Mesendoderm (in vitro differentiated cells): Measurements from ENCODE around the gene PEX26.
"Not testable (repeated sequence)": the region's sequence is repeated elsewhere in the genome, so short reads cannot be mapped to it uniquely, and the experiment has no call there.

Experiments
- DNase-seq: peaks from one replicate; pipeline ENCODE4 v3.0.0; 2013
- H2AK5ac ChIP-seq: 2 replicates; pipeline ENCODE4 v1.6.1; 2013; ENCODE audit warnings: low read length, inconsistent platforms
- H2BK120ac ChIP-seq: 2 replicates; pipeline ENCODE4 v1.6.1; 2013; ENCODE audit warnings: low read depth, mild to moderate bottlenecking, low read length, moderate library complexity, mixed read lengths
- H2BK15ac ChIP-seq: replicated peaks from 2 replicates; pipeline ENCODE4 v1.6.1; 2013; ENCODE audit warnings: low read depth, mild to moderate bottlenecking, moderate library complexity
- H2BK5ac ChIP-seq: 2 replicates; pipeline ENCODE4 v1.6.1; 2013; ENCODE audit warnings: low read length, inconsistent platforms
- H3K18ac ChIP-seq: 2 replicates; pipeline ENCODE4 v1.6.1; 2013; ENCODE audit warnings: mild to moderate bottlenecking, low read length, mixed read lengths
- H3K23ac ChIP-seq: one replicate; pipeline ENCODE4 v1.6.1; 2013; ENCODE audit warnings: low read length
- H3K27ac ChIP-seq: 2 replicates; pipeline ENCODE4 v1.5.1; 2013; ENCODE audit warnings: low read depth, mild to moderate bottlenecking, inconsistent platforms, low read length, moderate library complexity
- H3K27me3 ChIP-seq: 2 replicates; pipeline ENCODE4 v1.6.1; 2013; ENCODE audit warnings: low read length, control low read depth, mild to moderate bottlenecking, inconsistent platforms; ENCODE audit not compliant: insufficient read depth, poor library complexity
- H3K36me3 ChIP-seq: 2 replicates; pipeline ENCODE4 v1.6.1; 2013; ENCODE audit warnings: low read length, inconsistent platforms; ENCODE audit not compliant: control insufficient read depth, insufficient read depth
- H3K4ac ChIP-seq: one replicate; pipeline ENCODE4 v1.6.1; 2013; ENCODE audit warnings: low read depth, mild to moderate bottlenecking, low read length, moderate library complexity
- H3K4me1 ChIP-seq: 2 replicates; pipeline ENCODE4 v1.6.1; 2013; ENCODE audit warnings: low read depth, low read length, inconsistent platforms; ENCODE audit not compliant: control insufficient read depth
- H3K4me2 ChIP-seq: 2 replicates; pipeline ENCODE4 v1.6.1; 2013; ENCODE audit warnings: low read length
- H3K4me3 ChIP-seq: 2 replicates; pipeline ENCODE4 v1.5.1; 2013; ENCODE audit warnings: mild to moderate bottlenecking, low read length
- H3K56ac ChIP-seq: one replicate; pipeline ENCODE4 v1.6.1; 2013; ENCODE audit warnings: low read length
- H3K79me1 ChIP-seq: 2 replicates; pipeline ENCODE4 v1.6.1; 2013; ENCODE audit warnings: low read length, inconsistent platforms
- H3K79me2 ChIP-seq: 2 replicates; pipeline ENCODE4 v1.6.1; 2013; ENCODE audit warnings: mild to moderate bottlenecking, low read length; ENCODE audit not compliant: control insufficient read depth, insufficient read depth
- H3K9ac ChIP-seq: 2 replicates; pipeline ENCODE4 v1.6.1; 2013; ENCODE audit warnings: low read length, inconsistent platforms
- H4K5ac ChIP-seq: one replicate; pipeline ENCODE4 v1.6.1; 2013; ENCODE audit warnings: low read length
- H4K8ac ChIP-seq: one replicate; pipeline ENCODE4 v1.6.1; 2013; ENCODE audit warnings: low read depth, mild to moderate bottlenecking, control low read depth, low read length, moderate library complexity
- WGBS: extraction: QIAGEN DNeasy Blood & Tissue Kit; methylation state at CpG from one replicate; pipeline ENCODE4 v1.1.7; 2013; ENCODE audit warnings: low lambda C conversion rate, missing lambda C conversion rate; ENCODE audit not compliant: insufficient coverage; ENCODE audit errors: extremely low coverage; 5-methylcytosine and 5-hydroxymethylcytosine counted together

The PEX26 gene

DNA sequence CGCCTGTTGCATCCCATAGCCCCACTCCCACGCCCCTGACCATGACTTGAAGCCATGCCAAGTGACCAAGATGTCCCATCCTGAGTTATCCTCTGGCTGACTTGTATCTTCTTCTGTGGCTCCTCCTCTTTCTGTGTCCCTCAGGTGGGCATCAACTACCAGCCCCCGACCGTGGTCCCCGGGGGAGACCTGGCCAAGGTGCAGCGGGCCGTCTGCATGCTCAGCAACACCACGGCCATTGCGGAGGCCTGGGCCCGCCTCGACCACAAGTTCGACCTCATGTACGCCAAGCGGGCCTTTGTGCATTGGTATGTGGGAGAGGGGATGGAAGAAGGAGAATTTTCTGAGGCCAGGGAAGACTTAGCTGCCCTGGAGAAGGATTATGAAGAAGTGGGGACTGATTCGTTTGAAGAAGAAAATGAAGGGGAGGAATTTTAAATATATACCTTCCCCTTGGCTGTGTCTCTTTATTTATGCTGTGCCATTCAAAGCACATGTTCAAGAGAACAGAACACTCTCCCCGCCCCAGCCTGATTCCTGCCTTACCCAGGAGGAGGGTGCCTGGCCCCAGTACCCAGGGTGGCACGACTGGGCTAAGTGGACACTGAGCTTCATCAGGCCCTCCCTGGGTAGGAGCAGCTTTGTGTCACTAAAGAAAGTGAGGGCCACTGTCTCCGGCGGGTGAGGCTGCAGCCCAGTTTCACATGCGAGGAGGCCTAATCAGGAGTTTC lies 53.1 kb downstream of the PEX26 start:
- Histone ChIP-seq H3K4ac (no peak overlapping the region), H3K79me2 (no peaks in the 10 kb centered on the region), H3K9ac (no peak overlapping the region), H3K18ac (no peak overlapping the region), H3K27me3 (no peaks in the 10 kb centered on the region), H3K4me3 (no peak overlapping the region), H3K27ac (no peak overlapping the region), H3K4me1 (no peaks in the 10 kb centered on the region), H3K4me2 (no peak overlapping the region), H3K56ac (no peak overlapping the region), H4K5ac (no peak overlapping the region), H4K8ac (no peak overlapping the region), H2BK120ac (no peak overlapping the region), H2BK15ac (no peak overlapping the region), H3K36me3 (no peaks in the 10 kb centered on the region), H2AK5ac (no peak overlapping the region), H2BK5ac (no peak overlapping the region), H3K23ac (no peak overlapping the region), H3K79me1 (no peaks in the 10 kb centered on the region)
- no peak for DNase-seq
- WGBS, result no CpG with 5 or more reads among the region's 20 CpGs

DNA sequence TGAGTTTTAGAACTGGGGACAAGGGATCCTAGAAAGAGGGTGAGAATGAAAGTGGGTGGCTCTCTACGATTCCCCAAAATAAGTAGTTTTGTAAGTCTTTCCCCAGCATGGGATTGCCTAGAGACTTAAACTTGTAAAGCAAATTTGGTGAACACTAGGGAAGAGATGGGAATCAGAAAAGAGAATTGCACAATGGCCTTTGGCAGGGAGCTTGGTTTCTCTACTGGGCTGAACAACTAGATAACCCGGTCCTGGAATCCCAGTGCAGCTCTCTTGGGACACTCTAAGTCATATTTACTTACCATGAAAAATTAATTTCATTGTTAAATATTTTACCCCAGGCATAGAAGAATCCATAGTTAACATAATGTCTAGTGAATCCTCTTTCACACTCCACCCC lies 55.7 kb downstream of the PEX26 start:
- Histone ChIP-seq H3K56ac (no peak overlapping the region), H3K27ac (no peak overlapping the region), H3K4me1 (no peaks in the 10 kb centered on the region), H3K27me3 (no peaks in the 10 kb centered on the region), H3K79me1 (no peaks in the 10 kb centered on the region), H4K8ac (no peak overlapping the region), H2BK120ac (no peak overlapping the region), H4K5ac (no peak overlapping the region), H3K79me2 (no peaks in the 10 kb centered on the region), H3K4ac (no peak overlapping the region), H3K36me3 (no peaks in the 10 kb centered on the region), H3K4me3 (no peak overlapping the region), H3K4me2 (no peak overlapping the region), H3K23ac (no peak overlapping the region), H3K9ac (no peak overlapping the region), H2BK5ac (no peak overlapping the region), H2BK15ac (no peak overlapping the region), H2AK5ac (no peak overlapping the region), H3K18ac (no peak overlapping the region)
- DNase-seq, result no peak
- no CpG with 5 or more reads among the region's 2 CpGs for WGBS

DNA sequence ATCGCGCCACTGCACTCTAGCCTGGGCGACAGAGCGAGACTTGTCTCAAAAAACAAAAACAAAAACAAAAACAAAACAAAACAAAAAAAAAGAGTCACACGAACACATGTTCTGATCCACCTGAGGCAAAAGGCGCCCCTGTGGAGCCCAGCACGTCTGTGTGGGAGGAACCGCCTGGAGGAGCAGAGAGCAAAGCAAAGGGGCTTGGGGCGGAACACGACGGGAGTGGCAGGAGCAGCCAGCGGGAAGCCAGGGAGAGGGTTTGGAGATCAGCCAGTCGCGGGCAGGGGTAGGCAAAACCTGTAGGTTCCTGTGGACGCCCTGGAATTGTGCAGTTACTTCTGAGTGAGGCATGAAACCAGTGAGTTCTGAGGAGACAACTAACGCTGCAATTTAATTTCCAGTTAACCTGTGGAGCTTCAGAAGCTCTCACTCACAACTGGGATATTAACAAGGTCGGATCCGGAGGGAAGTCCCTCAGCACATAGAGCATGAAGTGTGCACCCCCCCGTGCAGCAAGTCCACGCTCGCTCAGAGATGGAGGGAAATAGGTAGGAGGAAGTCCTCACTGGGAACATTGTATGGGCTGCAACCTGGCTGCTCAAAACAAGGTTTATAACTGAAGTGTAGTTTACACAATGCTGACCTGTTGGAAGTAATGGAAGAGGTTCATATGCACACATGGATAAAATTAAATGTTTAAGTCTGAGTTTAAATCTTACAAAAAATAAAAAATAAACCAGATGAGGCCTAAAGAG lies 59.0 kb downstream of the PEX26 start:
- H2BK15ac ChIP-seq, result no peak overlapping the region
- WGBS, result no CpG with 5 or more reads among the region's 21 CpGs

GRCh38 chr22:18141004-18141403 lies 63.2 kb downstream of the PEX26 start:
- not testable (repeated sequence) for H3K9ac ChIP-seq, H3K23ac ChIP-seq, H2BK15ac ChIP-seq, H3K36me3 ChIP-seq, H2BK120ac ChIP-seq, H2BK5ac ChIP-seq, H3K4me1 ChIP-seq, H3K27me3 ChIP-seq, H3K18ac ChIP-seq, H4K8ac ChIP-seq, H3K79me2 ChIP-seq, H3K4me2 ChIP-seq, DNase-seq, H4K5ac ChIP-seq, H3K4ac ChIP-seq, H3K27ac ChIP-seq, H2AK5ac ChIP-seq, H3K4me3 ChIP-seq, H3K79me1 ChIP-seq, H3K56ac ChIP-seq
- WGBS, result no CpG with 5 or more reads among the region's 6 CpGs

More for the DNA sequence above, 59.0 kb downstream of the PEX26 start:
- no peaks in the 10 kb centered on the region for H3K79me2 ChIP-seq
- H4K8ac ChIP-seq, result no peak overlapping the region
- no peak for DNase-seq
- H3K36me3 ChIP-seq, result no peaks in the 10 kb centered on the region
- H3K27ac ChIP-seq, result no peak overlapping the region
- no peak overlapping the region for H2AK5ac ChIP-seq
- H2BK120ac ChIP-seq, result no peak overlapping the region
- H3K4ac ChIP-seq, result no peak overlapping the region
- H2BK5ac ChIP-seq, result no peak overlapping the region
- no peak overlapping the region for H3K9ac ChIP-seq
- H3K4me2 ChIP-seq, result no peak overlapping the region
- H3K4me3 ChIP-seq, result no peak overlapping the region
- H3K18ac ChIP-seq, result no peak overlapping the region
- no peaks in the 10 kb centered on the region for H3K4me1 ChIP-seq
- H3K56ac ChIP-seq, result no peak overlapping the region
- no peaks in the 10 kb centered on the region for H3K27me3 ChIP-seq
- no peak overlapping the region for H4K5ac ChIP-seq
- no peak overlapping the region for H3K23ac ChIP-seq
- no peaks in the 10 kb centered on the region for H3K79me1 ChIP-seq

DNA sequence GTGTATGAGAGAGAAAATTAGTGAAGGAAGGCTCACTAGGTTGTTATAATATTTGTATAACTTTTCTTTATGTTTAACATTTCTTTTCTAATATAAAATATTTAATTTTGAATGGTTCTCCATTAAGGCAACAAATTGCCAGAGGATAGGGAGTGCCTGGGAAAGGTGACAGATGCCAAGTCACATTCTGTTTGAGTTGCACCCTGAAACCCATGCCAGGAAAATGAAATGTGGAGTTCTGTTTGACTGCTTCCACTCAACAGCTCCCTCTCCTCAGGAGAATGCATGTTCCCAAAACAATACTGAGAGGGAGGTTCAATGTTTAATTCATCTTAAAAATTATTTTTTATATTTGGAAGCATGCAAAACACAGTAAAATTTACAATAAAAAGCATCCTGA lies 66.3 kb downstream of the PEX26 start:
- Histone ChIP-seq H4K8ac (no peak overlapping the region), H3K9ac (no peak overlapping the region), H3K27ac (no peak overlapping the region), H3K4me1 (no peaks in the 10 kb centered on the region), H3K4me3 (no peak overlapping the region), H3K4me2 (no peak overlapping the region), H2AK5ac (no peak overlapping the region), H3K18ac (no peak overlapping the region), H2BK120ac (no peak overlapping the region), H3K79me2 (no peaks in the 10 kb centered on the region), H3K4ac (no peak overlapping the region), H3K79me1 (no peaks in the 10 kb centered on the region), H3K56ac (no peak overlapping the region), H2BK15ac (no peak overlapping the region), H4K5ac (no peak overlapping the region), H3K36me3 (no peaks in the 10 kb centered on the region), H2BK5ac (no peak overlapping the region), H3K23ac (no peak overlapping the region), H3K27me3 (no peaks in the 10 kb centered on the region)
- no peak for DNase-seq
